Measurements from ENCODE around the gene PAX3.

Gene PAX3

GRCh38 chr2:222310747-222311318, 12.0 kb upstream of the PAX3 start:
- DNase-seq (ENCODE audit: low read depth in 3 of 3, low spot score in 1 of 3) = no peak

- no peak for DNase-seq (ENCODE audit: low read depth in 3 of 3, low spot score in 1 of 3)
Measured at GRCh38 chr2:222309766-222310165, 11.0 kb upstream of the PAX3 start.

GRCh38 chr2:222309361-222309760, 10.6 kb upstream of the PAX3 start:
- no peak for DNase-seq (ENCODE audit: low read depth in 3 of 3, low spot score in 1 of 3)

- no peak for DNase-seq (ENCODE audit: low read depth in 3 of 3, low spot score in 1 of 3)
Measured at GRCh38 chr2:222307978-222308730, 9.4 kb upstream of the PAX3 start.

DNA sequence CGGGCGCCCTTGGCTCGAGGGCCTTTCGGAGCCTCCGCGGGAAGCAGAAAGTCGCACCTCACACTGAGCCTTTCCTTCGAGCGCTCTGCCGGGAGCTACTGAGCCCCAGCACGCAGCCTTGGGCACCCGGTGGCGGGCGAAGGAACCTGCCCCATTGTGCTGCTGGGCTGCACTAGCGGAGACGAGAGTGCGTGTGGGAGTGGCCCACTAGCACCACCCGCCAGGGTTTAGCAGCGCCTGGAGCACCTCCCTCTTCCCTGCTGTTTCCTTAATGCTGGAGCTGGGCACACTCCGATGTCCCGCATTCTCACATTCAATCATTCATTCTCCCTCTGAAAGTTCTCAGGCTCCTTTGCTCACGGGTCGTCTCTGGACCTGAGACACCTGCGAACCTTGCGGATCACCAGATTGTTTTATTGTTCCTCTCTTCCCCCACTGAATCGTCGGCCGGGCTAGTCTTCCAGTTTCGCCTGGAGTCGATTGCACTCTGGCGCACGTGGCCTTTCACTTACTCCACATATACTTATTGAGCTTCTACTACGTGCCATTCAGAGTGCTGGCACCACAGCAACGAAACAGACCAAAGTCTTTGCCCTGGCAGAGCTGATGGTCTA, 8.5 kb upstream of the PAX3 start:
- DNase-seq (ENCODE audit: low read depth in 3 of 3, low spot score in 1 of 3) = no peak

DNA sequence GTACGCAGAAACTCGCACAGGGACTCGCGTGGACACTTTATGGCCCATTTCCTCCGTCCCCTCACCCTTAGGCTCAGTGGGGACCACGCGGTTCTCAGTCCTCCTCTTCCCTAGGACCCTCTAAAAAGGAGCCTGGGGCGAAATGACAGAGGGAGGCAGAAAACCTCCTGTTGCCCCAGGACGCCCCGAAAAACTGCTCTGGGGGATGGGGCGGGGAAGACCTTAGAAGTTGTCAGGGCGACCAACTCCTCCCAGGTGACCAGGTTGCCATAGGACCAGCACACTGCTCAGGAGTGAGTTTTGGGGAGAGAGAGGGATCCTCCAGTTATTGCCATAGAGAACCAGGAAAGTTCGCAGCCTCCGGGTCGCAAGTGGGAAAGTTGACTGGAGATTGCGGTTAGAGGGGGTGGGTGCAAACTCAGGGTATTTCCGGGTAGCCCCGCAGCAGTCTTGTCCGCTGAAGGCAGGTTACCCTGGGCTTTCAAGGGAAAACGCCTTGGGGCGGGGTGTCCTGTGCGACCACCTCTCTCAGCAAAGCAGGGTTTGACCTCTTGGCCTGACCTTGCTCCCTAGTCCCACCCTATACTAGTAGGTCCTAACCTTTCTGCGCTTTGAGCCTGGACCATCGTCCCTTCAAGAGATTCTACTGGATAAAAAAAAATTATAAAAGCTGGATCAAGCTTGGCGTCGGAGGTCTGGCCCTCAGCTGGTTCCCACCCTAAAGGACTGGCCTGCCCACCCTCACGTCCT, 7.8 kb upstream of the PAX3 start:
- DNase-seq (ENCODE audit: low read depth in 3 of 3, low spot score in 1 of 3) = no peak

DNA sequence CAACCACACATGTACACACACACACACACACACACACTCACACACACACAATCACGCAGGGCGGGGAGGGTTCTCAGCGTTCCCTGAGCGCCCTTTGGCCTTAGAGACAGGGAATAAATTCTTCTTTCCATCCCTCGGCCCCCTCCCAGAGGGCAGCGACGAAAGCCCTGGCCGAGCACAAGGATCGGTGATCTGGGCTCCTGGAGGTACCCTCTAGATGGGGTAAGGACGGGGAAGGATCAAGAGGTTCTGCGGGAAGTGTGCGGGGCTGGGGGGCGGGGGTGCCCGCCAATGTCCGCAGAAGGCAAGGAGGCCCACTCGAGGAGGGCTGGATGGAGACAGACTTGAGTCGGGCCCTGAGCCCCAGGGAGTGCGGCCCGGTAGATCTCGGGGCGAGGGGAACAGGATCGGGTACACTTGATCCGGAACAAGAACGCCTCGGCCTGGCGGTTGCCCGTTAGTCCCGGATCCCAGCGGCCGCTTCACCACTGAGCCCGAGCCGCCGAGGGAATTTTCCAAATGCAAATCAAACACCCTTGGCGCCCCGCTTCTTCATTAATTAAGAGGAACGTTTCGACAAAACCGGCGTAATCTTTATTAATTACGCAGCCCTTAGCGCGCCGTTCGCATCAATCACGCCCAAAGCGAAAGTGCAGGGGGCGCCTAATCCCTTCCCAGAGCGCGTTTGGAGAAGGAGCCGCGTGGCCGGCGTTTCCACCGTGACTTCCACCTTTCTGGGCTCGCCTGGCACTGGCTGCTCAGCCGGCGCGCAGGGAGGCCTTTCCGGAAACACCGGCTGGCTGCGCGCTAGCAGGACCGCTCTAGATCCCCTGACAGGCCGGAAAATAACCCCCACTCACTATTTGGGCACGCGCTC, 7.0 kb upstream of the PAX3 start:
- DNase-seq (ENCODE audit: low read depth in 3 of 3, low spot score in 1 of 3) = no peak

DNA sequence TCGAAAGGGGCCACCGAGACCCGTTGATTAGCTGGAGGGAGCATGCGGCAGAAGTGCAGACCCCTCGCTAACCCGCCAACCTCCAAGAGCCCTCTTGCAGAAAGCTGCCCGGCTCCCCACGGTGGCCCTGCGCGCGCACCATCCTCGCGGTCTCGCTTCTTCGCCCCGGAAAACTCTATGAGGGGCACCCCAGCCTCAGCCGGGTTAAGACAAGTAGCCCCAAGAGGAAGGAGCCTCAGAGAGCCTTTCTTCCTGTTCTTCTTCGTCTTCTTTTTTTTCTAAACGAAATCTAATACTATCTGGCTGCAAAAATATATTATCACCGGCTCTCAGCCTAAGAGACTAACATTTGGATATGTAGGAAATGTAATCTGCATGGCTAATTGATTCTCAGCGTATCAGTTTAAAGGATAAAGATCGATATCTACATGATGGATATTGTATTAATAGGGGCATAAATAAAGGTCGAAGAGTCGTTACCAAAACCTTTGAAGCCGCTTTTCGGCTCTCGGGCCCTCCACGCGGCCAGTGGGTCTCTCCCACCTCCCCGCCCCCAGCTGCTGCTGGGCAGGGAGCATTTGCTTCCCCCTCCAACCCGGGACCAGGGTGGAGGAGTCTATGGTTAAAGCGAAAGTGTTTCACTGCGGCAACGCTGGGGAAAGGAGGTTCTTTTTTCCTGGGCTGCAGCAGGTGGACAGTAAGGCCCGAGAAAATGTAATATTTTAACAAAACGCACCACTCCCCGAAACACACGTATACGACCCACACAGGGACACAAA, 6.1 kb upstream of the PAX3 start:
- DNase-seq (ENCODE audit: low read depth in 3 of 3, low spot score in 1 of 3) = no peak

DNA sequence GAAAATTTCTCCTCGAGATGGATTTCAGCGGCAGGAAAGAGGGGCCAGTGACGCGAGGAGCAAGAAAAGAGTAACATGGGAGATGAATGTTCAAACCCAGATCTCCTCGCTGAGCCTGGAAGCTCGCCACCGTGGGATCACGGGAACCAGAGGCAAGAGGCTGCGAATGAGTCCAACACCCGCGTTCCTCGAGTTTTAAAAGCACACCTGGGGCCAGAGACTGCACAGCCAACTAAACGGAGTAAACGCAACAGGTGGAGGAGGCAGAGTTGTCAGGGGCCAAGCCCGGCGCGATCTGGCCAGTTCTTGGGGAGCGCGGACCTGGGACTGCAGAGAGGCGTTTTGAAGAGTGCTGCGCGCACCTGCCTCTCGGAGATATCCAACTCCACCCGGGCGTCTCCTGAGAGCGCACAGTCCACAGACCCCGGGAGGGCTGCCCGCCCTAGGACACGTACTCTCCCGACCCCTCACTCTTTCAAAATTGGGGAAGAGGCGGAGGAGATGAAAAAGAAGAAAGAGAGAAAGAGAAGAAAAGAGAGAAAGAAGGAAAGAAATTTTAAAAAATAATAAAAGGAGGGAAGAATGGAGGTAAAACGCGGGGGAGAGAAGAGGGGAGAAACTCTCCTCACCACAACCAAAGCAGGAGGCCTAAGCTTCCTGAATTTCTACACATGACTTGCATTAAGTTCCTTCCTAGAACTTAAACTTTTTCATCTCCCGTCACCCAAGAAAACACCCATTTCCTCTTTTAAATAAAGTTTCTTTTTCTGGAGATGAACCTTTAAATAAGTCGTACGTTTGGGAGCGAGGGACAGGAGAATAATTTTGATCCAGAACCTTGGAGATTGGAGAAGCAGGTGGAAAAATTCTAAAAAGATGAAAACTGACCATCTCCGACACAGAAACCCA, 5.3 kb upstream of the PAX3 start:
- no peak for DNase-seq (ENCODE audit: low read depth in 3 of 3, low spot score in 1 of 3)

DNA sequence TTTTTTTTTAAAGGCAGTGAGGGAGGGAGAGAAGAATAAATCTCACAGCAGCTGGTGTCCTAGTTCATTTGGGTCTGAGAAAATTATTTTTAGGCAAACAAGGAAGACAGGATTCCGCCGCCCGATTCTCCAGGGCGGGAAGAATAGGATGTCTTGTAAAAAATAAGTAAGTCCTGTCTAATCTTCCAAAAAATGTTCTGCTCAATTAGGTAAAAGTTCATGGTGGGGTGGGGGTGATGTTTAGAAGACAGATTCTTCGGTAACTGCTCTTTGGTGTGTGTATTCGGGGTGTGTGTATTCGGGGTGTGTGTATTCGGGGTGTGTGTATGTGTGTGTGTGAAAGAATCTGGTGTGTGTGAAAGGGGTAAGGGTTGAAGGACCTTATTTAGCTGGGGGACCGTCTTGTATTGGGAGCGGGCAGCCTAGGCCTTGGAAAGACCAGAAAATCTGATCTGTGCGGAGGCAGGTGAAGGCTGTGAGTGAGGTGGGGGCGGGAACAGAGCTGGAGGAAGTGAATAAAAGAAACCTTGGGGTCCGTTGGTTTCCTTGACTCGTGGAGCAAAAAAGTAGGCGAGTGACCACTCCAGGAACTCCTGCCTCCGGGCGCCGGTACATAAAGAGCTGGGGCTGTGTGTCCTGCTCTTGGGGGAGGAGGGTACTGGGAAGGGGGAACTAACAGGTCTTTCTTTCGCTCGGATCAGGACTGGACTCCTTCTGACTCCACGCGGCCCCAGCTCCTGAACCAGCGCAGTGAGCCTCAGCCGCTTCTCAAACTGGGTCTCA, 4.4 kb upstream of the PAX3 start:
- DNase-seq (ENCODE audit: low read depth in 3 of 3, low spot score in 1 of 3) = no peak

DNA sequence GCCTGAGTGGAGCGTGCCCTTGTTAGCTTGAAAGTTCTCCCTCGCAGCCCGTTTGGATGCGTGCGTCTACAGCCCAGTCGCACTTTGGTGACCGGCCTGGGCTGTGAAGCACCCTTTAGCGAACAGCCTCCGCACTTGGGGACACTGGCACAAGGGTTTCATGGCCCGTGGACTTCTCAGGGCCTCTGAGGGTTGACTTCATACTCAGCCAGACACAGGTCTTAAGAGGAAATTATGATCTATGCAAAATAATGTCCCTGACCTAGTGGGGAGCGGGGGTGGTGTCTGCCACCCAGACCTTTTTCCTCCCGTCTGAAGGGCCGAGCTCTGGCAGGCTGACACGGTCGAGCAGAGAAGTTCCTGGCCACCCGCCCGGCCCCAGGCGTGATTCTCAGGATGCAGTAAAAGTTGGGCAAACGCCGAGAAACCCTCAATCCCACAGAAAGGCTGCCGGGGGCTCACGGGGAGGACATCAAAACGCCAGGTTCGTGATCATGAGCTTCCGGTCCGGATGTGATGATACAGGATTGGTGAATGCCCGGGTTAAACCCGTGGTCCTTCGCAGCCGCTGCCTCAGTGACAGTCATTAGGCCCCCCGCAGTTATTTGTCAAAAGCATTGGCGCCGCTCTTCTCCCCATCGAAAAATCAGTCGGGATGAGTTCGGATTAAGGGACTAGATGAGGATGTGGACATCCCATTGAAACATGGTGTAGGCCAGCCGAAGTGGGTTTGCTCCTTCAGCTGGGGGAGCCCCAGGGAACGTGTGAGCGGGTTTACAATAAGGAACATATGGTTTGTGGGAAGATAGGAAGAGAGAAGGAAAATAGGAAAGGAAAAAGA, 3.6 kb upstream of the PAX3 start:
- no peak for DNase-seq (ENCODE audit: low read depth in 3 of 3, low spot score in 1 of 3)

GRCh38 chr2:222301796-222302118, 3.0 kb upstream of the PAX3 start:
- no peak for DNase-seq (ENCODE audit: low read depth in 3 of 3, low spot score in 1 of 3)

- DNase-seq (ENCODE audit: low read depth in 3 of 3, low spot score in 1 of 3) = no peak
Measured at GRCh38 chr2:222301053-222301795, 2.4 kb upstream of the PAX3 start.

DNA sequence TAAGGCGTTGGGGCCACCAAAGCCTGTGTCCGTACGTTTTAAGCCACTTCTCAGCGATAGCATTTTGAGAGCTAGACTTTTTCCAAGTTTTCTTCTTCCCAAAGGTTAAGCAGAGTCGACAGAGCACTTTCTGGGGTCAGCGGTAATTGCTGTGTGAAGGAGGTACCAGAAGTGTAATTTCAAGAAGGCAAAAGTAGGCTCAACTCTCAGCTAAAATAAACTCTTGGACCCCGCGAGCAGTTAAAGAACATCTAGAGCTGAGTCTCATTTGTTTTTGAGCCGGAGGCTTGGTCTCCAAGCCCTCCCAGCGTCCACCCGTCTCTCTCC, 1.9 kb upstream of the PAX3 start:
- no peak for DNase-seq (ENCODE audit: low read depth in 3 of 3, low spot score in 1 of 3)

- DNase-seq (ENCODE audit: low read depth in 3 of 3, low spot score in 1 of 3) = no peak
Measured at GRCh38 chr2:222299906-222300725, 1.3 kb upstream of the PAX3 start.

- DNase-seq (ENCODE audit: low read depth in 3 of 3, low spot score in 1 of 3) = no peak
Measured at GRCh38 chr2:222298001-222298310, 842 bp downstream of the PAX3 start.

DNA sequence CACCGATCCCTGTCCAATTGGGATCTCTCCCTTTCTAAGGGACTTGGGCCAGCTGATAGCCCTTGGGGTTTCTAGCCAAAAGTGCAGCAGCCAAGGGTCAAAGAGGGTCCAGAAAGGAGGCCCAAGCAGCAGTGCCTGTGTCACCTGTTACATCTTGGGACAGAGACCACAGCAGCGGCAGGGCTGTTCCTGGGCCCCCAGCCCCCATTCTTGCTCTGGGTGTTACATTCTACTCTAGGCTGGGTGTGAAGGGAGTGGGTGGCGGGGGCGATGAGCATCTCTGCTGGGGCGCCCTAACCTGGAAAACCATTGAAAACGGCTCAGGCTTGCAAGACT, 1.2 kb downstream of the PAX3 start:
- DNase-seq (ENCODE audit: low read depth in 3 of 3, low spot score in 1 of 3) = no peak
